ENCODE results near the gene ATP6AP1.

GRCh38 chrX:154396973-154397887 is 31.2 kb upstream of the ATP6AP1 start:
- TF ChIP-seq, protein P1, sequence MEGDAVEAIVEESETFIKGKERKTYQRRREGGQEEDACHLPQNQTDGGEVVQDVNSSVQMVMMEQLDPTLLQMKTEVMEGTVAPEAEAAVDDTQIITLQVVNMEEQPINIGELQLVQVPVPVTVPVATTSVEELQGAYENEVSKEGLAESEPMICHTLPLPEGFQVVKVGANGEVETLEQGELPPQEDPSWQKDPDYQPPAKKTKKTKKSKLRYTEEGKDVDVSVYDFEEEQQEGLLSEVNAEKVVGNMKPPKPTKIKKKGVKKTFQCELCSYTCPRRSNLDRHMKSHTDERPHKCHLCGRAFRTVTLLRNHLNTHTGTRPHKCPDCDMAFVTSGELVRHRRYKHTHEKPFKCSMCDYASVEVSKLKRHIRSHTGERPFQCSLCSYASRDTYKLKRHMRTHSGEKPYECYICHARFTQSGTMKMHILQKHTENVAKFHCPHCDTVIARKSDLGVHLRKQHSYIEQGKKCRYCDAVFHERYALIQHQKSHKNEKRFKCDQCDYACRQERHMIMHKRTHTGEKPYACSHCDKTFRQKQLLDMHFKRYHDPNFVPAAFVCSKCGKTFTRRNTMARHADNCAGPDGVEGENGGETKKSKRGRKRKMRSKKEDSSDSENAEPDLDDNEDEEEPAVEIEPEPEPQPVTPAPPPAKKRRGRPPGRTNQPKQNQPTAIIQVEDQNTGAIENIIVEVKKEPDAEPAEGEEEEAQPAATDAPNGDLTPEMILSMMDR (IDR thresholded peaks at IDR 0.05; ENCODE audit: low read depth, low read length): no peak
- no peak for TF ChIP-seq EZH2phosphoT487 (IDR thresholded peaks at IDR 0.05; ENCODE audit: low read depth)
